Mesenchymal stem cell (in vitro differentiated cells and primary cell): ENCODE data around the gene RBSN.

Experiments used
- DNase-seq: peaks from one replicate; pipeline ENCODE4 v3.0.0-alpha.2; 2013
- H2AFZ ChIP-seq: one replicate; pipeline ENCODE4 v1.6.1; 2013; ENCODE audit warnings: low read depth, mild to moderate bottlenecking, control low read depth, inconsistent platforms, low read length, moderate library complexity
- H2AK5ac ChIP-seq: 2 replicates; pipeline ENCODE4 v1.6.1; 2013; ENCODE audit warnings: low read length, moderate library complexity, mild to moderate bottlenecking, inconsistent platforms; ENCODE audit not compliant: severe bottlenecking
- H2BK120ac ChIP-seq: one replicate; pipeline ENCODE4 v1.6.1; 2013; ENCODE audit warnings: low read depth, mild to moderate bottlenecking, inconsistent platforms, low read length, moderate library complexity
- H2BK12ac ChIP-seq, 2 experiments: one replicate each; pipeline ENCODE4 v1.6.1; 2013; ENCODE audit warnings: inconsistent platforms in 2 of 2, low read length in 2 of 2, mild to moderate bottlenecking in 2 of 2, moderate library complexity in 2 of 2, control low read depth in 1 of 2
- H2BK15ac ChIP-seq: one replicate; pipeline ENCODE4 v1.6.1; 2013; ENCODE audit warnings: mild to moderate bottlenecking, low read depth, inconsistent platforms; ENCODE audit not compliant: poor library complexity, severe bottlenecking
- H2BK5ac ChIP-seq: 2 replicates; pipeline ENCODE4 v1.6.1; 2013; ENCODE audit warnings: low read depth, mild to moderate bottlenecking, low read length, control low read depth, inconsistent platforms; ENCODE audit not compliant: poor library complexity, severe bottlenecking
- H3K14ac ChIP-seq, 2 experiments: one replicate each; pipeline ENCODE4 v1.6.1; 2013; ENCODE audit warnings: inconsistent platforms in 2 of 2, low read length in 2 of 2, control low read depth in 1 of 2, mild to moderate bottlenecking in 1 of 2, moderate library complexity in 1 of 2
- H3K18ac ChIP-seq, 2 experiments: one replicate each; pipeline ENCODE4 v1.6.1; 2013; ENCODE audit warnings: inconsistent platforms in 2 of 2, low read length in 2 of 2, control low read depth in 1 of 2, low read depth in 1 of 2, mild to moderate bottlenecking in 1 of 2
- H3K23ac ChIP-seq, 2 experiments: one replicate each; pipeline ENCODE4 v1.6.1; 2013; ENCODE audit warnings: inconsistent platforms in 2 of 2, low read length in 2 of 2, mild to moderate bottlenecking in 2 of 2, moderate library complexity in 2 of 2, control low read depth in 1 of 2
- H3K27ac ChIP-seq: 2 replicates; pipeline ENCODE4 v1.5.1; 2013; ENCODE audit warnings: mild to moderate bottlenecking, moderate library complexity, low read length, control low read depth, inconsistent platforms; ENCODE audit not compliant: poor library complexity, severe bottlenecking
- H3K27me3 ChIP-seq, 2 experiments: 2 replicates each; pipeline versions ENCODE4 v1.6.1 to v1.7.0; 2013; ENCODE audit warnings: low read length in 2 of 2, mild to moderate bottlenecking in 2 of 2, moderate library complexity in 2 of 2, control low read depth in 1 of 2, inconsistent platforms in 1 of 2; ENCODE audit not compliant: control insufficient read depth in 1 of 2, insufficient read depth in 1 of 2
- H3K36me3 ChIP-seq, 2 experiments: 2 replicates each; pipeline versions ENCODE4 v1.6.1 to v1.7.0; 2013; ENCODE audit warnings: low read length in 2 of 2, control low read depth in 1 of 2, inconsistent platforms in 1 of 2, low read depth in 1 of 2, mild to moderate bottlenecking in 1 of 2; ENCODE audit not compliant: insufficient read depth in 2 of 2, control insufficient read depth in 1 of 2
- H3K4ac ChIP-seq, 2 experiments: one replicate each; pipeline ENCODE4 v1.6.1; 2013; ENCODE audit warnings: inconsistent platforms in 2 of 2, low read length in 2 of 2, mild to moderate bottlenecking in 2 of 2, moderate library complexity in 2 of 2, control low read depth in 1 of 2, low read depth in 1 of 2
- H3K4me1 ChIP-seq: 2 replicates; pipeline ENCODE4 v1.6.1; 2013; ENCODE audit warnings: low read depth, low read length, control low read depth; ENCODE audit not compliant: control insufficient read depth, insufficient read depth
- H3K4me2 ChIP-seq: 2 replicates; pipeline ENCODE4 v1.6.1; 2013; ENCODE audit warnings: low read length, mild to moderate bottlenecking, inconsistent platforms; ENCODE audit not compliant: poor library complexity, severe bottlenecking
- H3K4me3 ChIP-seq, 2 experiments: 2 replicates each; pipeline versions ENCODE4 v1.5.1 to v1.7.0; 2013; ENCODE audit warnings: low read length in 2 of 2, mild to moderate bottlenecking in 2 of 2, control low read depth in 1 of 2, low read depth in 1 of 2; ENCODE audit not compliant: insufficient read depth in 1 of 2
- H3K79me1 ChIP-seq: replicated peaks from 2 replicates; pipeline ENCODE4 v1.6.1; 2013; ENCODE audit warnings: mild to moderate bottlenecking, control low read depth, low read length, inconsistent platforms; ENCODE audit not compliant: poor library complexity, severe bottlenecking
- H3K9ac ChIP-seq: 2 replicates; pipeline ENCODE4 v1.7.0; 2013; ENCODE audit warnings: mild to moderate bottlenecking, low read length, moderate library complexity
- H3K9me3 ChIP-seq: 2 replicates; pipeline ENCODE4 v1.7.0; 2013; ENCODE audit warnings: mild to moderate bottlenecking, low read length; ENCODE audit not compliant: control insufficient read depth
- H4K8ac ChIP-seq: one replicate; pipeline ENCODE4 v1.6.1; 2013; ENCODE audit warnings: inconsistent platforms, mild to moderate bottlenecking, low read length, moderate library complexity
- H4K91ac ChIP-seq: one replicate; pipeline ENCODE4 v1.6.1; 2013; ENCODE audit warnings: mild to moderate bottlenecking, low read length, inconsistent platforms
- WGBS: methylation state at CpG from one replicate; pipeline ENCODE4 v1.1.7; 2013; ENCODE audit warnings: mixed read lengths; 5-methylcytosine and 5-hydroxymethylcytosine counted together

The RBSN gene

GRCh38 chr3:15055019-15055557 lies 43.9 kb downstream of the RBSN start:
- Histone ChIP-seq H2BK5ac (no peak overlapping the region), H3K9me3 (no peaks in the 10 kb centered on the region), H3K27ac (no peak overlapping the region), H3K4me1 (peaks cover 1% of the 10 kb centered on the region), H4K8ac (no peak overlapping the region), H2AFZ (no peak overlapping the region), H4K91ac (no peak overlapping the region), H2AK5ac (no peak overlapping the region), H2BK15ac (no peak overlapping the region), H3K9ac (no peak overlapping the region), H3K14ac (no peak overlapping the region), H2BK120ac (no peak overlapping the region), H3K18ac (no peak overlapping the region), H3K79me1 (peaks cover 40% of the 10 kb centered on the region), H3K4me2 (no peak overlapping the region), H3K27me3 (no peaks in the 10 kb centered on the region), H2BK12ac (no peak overlapping the region), H3K4ac (no peak overlapping the region), H3K4me3 (no peak overlapping the region), H3K36me3 (peaks cover 50 to 69% of the 10 kb centered on the region in 2 experiments), H3K23ac (no peak overlapping the region)
- DNase-seq = no peak
- 100% methylated on average over 2 of the region's 8 CpGs for WGBS

- H3K27me3 ChIP-seq = no peaks in the 10 kb centered on the region
- H4K8ac ChIP-seq = no peak overlapping the region
- no peak overlapping the region for H3K4ac ChIP-seq
- no peak overlapping the region for H2AK5ac ChIP-seq
- H3K27ac ChIP-seq = no peak overlapping the region
- no peak overlapping the region for H3K23ac ChIP-seq
- H3K14ac ChIP-seq = no peak overlapping the region
- no peak overlapping the region for H3K4me3 ChIP-seq
- no peak overlapping the region for H2BK15ac ChIP-seq
- no peak overlapping the region for H3K18ac ChIP-seq
- H3K4me1 ChIP-seq = peaks cover 1% of the 10 kb centered on the region
- no peak overlapping the region for H2BK12ac ChIP-seq
- no peak overlapping the region for H4K91ac ChIP-seq
- no peak overlapping the region for H2BK120ac ChIP-seq
- no peak overlapping the region for H3K9ac ChIP-seq
- peaks cover 39% of the 10 kb centered on the region for H3K79me1 ChIP-seq
- no peaks in the 10 kb centered on the region for H3K9me3 ChIP-seq
- WGBS = 100% methylated on average over 2 of the region's 4 CpGs
- DNase-seq = no peak
- no peak overlapping the region for H2BK5ac ChIP-seq
- no peak overlapping the region for H2AFZ ChIP-seq
- H3K4me2 ChIP-seq = no peak overlapping the region
- H3K36me3 ChIP-seq = peaks cover 52 to 73% of the 10 kb centered on the region in 2 experiments
Observed at GRCh38 chr3:15053541-15053940, 45.4 kb downstream of the RBSN start.

- Histone ChIP-seq H3K4ac (no peak overlapping the region), H2BK120ac (no peak overlapping the region), H3K4me2 (no peak overlapping the region), H2BK12ac (no peak overlapping the region), H2BK5ac (no peak overlapping the region), H3K23ac (no peak overlapping the region), H3K27me3 (no peaks in the 10 kb centered on the region), H3K9me3 (no peaks in the 10 kb centered on the region), H3K9ac (no peak overlapping the region), H3K27ac (no peak overlapping the region), H4K91ac (no peak overlapping the region), H3K79me1 (peaks cover 35% of the 10 kb centered on the region), H3K4me1 (peaks cover 1% of the 10 kb centered on the region), H3K4me3 (no peak overlapping the region), H3K14ac (no peak overlapping the region), H3K18ac (no peak overlapping the region), H2AFZ (no peak overlapping the region), H2AK5ac (no peak overlapping the region), H3K36me3 (peaks cover 47 to 75% of the 10 kb centered on the region in 2 experiments), H4K8ac (no peak overlapping the region), H2BK15ac (no peak overlapping the region)
- 98% methylated on average over 12 of the region's 14 CpGs for WGBS
- no peak for DNase-seq
Observed at GRCh38 chr3:15052335-15053242, 46.4 kb downstream of the RBSN start.

GRCh38 chr3:15051531-15051930 lies 47.4 kb downstream of the RBSN start:
- H4K8ac ChIP-seq = peak overlapping the region; percentile 12
- no peak overlapping the region for H3K27ac ChIP-seq
- H3K79me1 ChIP-seq = peaks cover 32% of the 10 kb centered on the region
- H2BK12ac ChIP-seq = no peak overlapping the region
- H2AFZ ChIP-seq = no peak overlapping the region
- WGBS = 62% methylated on average over 1 of the region's 1 CpG
- H3K9me3 ChIP-seq = no peaks in the 10 kb centered on the region
- H2AK5ac ChIP-seq = no peak overlapping the region
- H3K27me3 ChIP-seq = no peaks in the 10 kb centered on the region
- no peak overlapping the region for H3K14ac ChIP-seq
- peak; percentile 61 for DNase-seq
- peaks cover 48 to 75% of the 10 kb centered on the region in 2 experiments for H3K36me3 ChIP-seq
- H3K4me2 ChIP-seq = no peak overlapping the region
- peak overlapping the region in 1 of 2 experiments; percentile 14 for H3K23ac ChIP-seq
- peaks cover 1% of the 10 kb centered on the region for H3K4me1 ChIP-seq
- H4K91ac ChIP-seq = no peak overlapping the region
- H3K4me3 ChIP-seq = no peak overlapping the region
- no peak overlapping the region for H3K18ac ChIP-seq
- H2BK120ac ChIP-seq = no peak overlapping the region
- H3K9ac ChIP-seq = no peak overlapping the region
- H2BK15ac ChIP-seq = no peak overlapping the region
- no peak overlapping the region for H2BK5ac ChIP-seq
- H3K4ac ChIP-seq = no peak overlapping the region
